Testis (tissue), 3 donors: ENCODE data around the gene ANO4. TPM values are rescaled to one million over a fixed set of nuclear protein-coding genes. Genes with fewer than 3 reads are reported as not detected.
A peak's percentile ranks its signal among the peaks of the same experiment; 100 is the strongest.
"Not testable (repeated sequence)": the region's sequence is repeated elsewhere in the genome, so short reads cannot be mapped to it uniquely, and the experiment has no call there.

Experiments
- DNase-seq: peaks from one replicate; pipeline ENCODE4 v3.0.0-alpha.2; 2019
- H3K27ac ChIP-seq, 2 donors: fragments of 200-600 bp; sonication (generic); one replicate each; pipeline ENCODE4 v1.5.1; 2019
- H3K27me3 ChIP-seq: fragments of 200-600 bp; sonication (generic); one replicate; pipeline ENCODE4 v1.5.1; 2019
- H3K36me3 ChIP-seq: fragments of 200-600 bp; sonication (generic); one replicate; pipeline ENCODE4 v1.5.1; 2017; ENCODE audit warnings: low read depth; ENCODE audit errors: missing control alignments
- H3K4me1 ChIP-seq: fragments of 200-600 bp; sonication (generic); one replicate; pipeline ENCODE4 v1.5.1; 2019
- H3K4me3 ChIP-seq, 2 donors: fragments of 200-600 bp; sonication (generic); one replicate each; pipeline ENCODE4 v1.5.1; 2017 to 2019
- H3K9me3 ChIP-seq: fragments of 200-600 bp; sonication (generic); one replicate; pipeline ENCODE4 v1.5.1; 2017
- CTCF ChIP-seq, 3 experiments: fragments of 450-650 bp in 2 of 3; fragments of 200-600 bp in 1 of 3; sonication (generic) in 1 of 3; IDR thresholded peaks; one replicate each; pipeline ENCODE4 v1.5.1; 2016 to 2019; ENCODE audit warnings: antibody characterized with exemption in 3 of 3, mild to moderate bottlenecking in 2 of 3, moderate library complexity in 1 of 3
- POLR2A ChIP-seq: fragments of 450-650 bp; IDR thresholded peaks from one replicate; pipeline ENCODE4 v1.6.1; 2017; ENCODE audit warnings: antibody characterized with exemption, mild to moderate bottlenecking, moderate library complexity
- WGBS, 2 donors: methylation state at CpG; one replicate each; pipeline ENCODE4 v1.1.5; 2018; 5-methylcytosine and 5-hydroxymethylcytosine counted together
- intact Hi-C: fragments of 100-400 bp; cut with DNase I; formaldehyde crosslinking; loops from one replicate; pipeline ENCODE4 v1.15.1; 2023; ENCODE audit warnings: low total_unique reads
- polyA plus RNA-seq: library from polyadenylated mRNA; stranded (reverse); fragments of 350-450 nt; fragmentation: Illumina TruSeq; extraction: RNeasy Lipid Tissue Mini Kit (QIAGEN cat#74804); gene quantifications from one replicate; pipeline ENCODE4 v1.2.3, GENCODE V29; 2014; ENCODE audit warnings: low read depth, low replicate concordance; ENCODE audit not compliant: insufficient read depth
- total RNA-seq, 2 donors: library from RNA; depleted of rRNA; stranded (reverse); fragments of >200 nt; gene quantifications; one replicate each; pipeline ENCODE4 v1.2.3, GENCODE V29; 2016

ANO4 gene
- total and polyA plus RNA-seq, 3 donors from 2014 or later, result 2.4 to 13.0 (median 9.5) TPM

DNA sequence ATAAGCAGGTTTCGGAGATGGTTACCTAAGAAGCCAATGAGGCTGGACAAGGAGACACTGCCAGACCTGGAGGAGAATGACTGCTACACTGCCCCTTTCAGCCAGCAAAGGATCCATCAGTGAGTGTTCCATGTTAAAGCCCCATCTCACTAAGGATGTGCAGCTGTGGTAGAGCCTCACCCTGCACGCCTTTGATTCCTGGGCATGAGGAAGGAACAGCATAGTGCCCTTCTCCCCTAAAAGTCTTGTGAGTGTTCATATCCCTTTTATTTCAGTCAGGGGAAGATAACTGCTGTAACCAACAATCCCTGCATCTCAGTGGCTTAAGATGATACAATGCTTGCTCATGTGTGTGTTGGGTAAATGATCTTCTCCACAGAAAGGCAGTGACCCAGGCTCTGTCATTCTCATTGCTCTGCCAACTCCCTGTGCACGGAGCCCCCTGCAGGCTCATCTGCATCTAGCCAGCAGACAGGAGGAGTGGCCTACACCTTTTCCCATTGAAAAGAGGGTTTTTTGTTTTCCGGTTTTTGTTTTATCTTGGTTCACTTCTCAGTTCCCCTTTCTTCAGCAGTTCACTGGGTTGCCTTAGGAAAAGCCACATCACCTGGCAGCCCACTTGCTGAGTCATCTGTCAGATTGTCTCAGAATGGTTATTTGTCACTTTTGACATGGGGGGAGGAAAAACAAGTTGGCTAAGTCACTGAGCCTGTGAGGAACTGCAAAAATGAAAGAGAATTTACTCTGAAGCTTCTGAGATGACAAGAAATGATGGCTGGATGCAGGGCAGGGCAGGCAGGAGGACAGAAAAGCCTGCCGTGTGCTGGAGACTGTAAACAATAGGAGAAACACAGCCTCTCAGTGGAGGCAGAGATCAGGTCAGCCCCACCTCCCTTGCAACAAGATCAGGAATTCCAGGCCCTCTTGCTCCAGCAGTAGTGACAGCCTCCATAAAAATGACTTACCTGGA is 193.3 kb downstream of the ANO4 start:
- H3K4me1 ChIP-seq, result peaks cover 9% of the 10 kb centered on the region
- H3K36me3 ChIP-seq, result no peaks in the 10 kb centered on the region
- no peak overlapping the region for H3K4me3 ChIP-seq
- TF ChIP-seq CTCF (IDR thresholded peaks at IDR 0.05) (no peak), POLR2A (no peak)
- no peak overlapping the region for H3K27ac ChIP-seq
- H3K27me3 ChIP-seq, result no peaks in the 10 kb centered on the region
- H3K9me3 ChIP-seq, result no peaks in the 10 kb centered on the region
- intact Hi-C loops, result no loop called here
- 53 to 64% methylated on average over 5 of the region's 5 CpGs for WGBS, 2 donors
- peak; percentile 40 for DNase-seq

DNA sequence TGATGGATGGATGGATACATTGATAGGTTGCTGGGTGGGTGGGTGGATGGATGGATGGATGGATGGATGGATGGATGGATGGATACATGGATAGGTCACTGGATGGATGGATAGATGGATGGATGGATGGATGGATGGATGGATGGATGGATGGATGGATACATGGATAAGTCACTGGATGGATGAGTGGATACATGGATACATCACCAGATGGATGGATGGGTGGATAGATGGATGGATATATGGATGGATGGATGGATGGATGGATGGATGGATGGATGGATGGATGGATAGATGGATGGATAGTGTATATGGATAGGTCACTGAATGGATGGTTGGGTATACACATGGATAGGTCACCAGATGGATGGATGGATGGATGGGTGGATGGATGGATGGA is 194.9 kb downstream of the ANO4 start:
- H3K27me3 ChIP-seq, H3K27ac ChIP-seq, H3K4me3 ChIP-seq, H3K36me3 ChIP-seq, H3K9me3 ChIP-seq, DNase-seq, intact Hi-C loops, H3K4me1 ChIP-seq: not testable (repeated sequence)

DNA sequence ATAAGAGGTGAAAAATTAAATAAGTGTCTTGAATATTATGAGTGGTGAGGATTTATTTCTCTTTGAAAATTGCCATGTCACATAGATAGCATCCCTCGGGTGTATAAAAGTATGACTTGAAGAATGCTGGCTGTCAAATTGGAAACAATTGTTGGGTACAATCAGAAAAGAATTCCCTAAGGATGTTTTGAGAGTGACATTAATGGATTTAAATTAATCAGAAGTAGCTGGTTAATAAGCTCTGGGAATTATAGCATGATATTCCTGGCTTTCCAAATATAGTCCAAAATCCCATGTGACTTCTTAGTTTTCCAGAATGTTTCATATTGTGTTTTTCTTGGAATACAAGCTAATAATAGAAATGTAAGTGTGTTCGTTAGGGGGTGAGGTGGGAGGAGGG is 196.5 kb downstream of the ANO4 start:
- WGBS, 2 donors, result 57 to 60% methylated on average over 2 of the region's 2 CpGs
- no peak for DNase-seq
- intact Hi-C loops, result no loop called here
- peaks cover 9% of the 10 kb centered on the region for H3K4me1 ChIP-seq
- no peak overlapping the region for H3K27ac ChIP-seq
- H3K4me3 ChIP-seq, result no peak overlapping the region
- no peaks in the 10 kb centered on the region for H3K36me3 ChIP-seq
- H3K27me3 ChIP-seq, result no peaks in the 10 kb centered on the region
- TF ChIP-seq CTCF (IDR thresholded peaks at IDR 0.05) (no peak), POLR2A (no peak)
- no peaks in the 10 kb centered on the region for H3K9me3 ChIP-seq

- Histone ChIP-seq H3K4me3 (no peak overlapping the region), H3K27ac (no peak overlapping the region), H3K27me3 (no peaks in the 10 kb centered on the region), H3K9me3 (no peaks in the 10 kb centered on the region), H3K4me1 (peaks cover 9% of the 10 kb centered on the region), H3K36me3 (no peaks in the 10 kb centered on the region)
- WGBS, 2 donors, result 86 to 96% methylated on average over 1 of the region's 1 CpG
- TF ChIP-seq CTCF (IDR thresholded peaks at IDR 0.05) (no peak), POLR2A (no peak)
- no peak for DNase-seq
- intact Hi-C loops, result no loop called here
Measured at GRCh38 chr12:100992194-100992593, 197.6 kb downstream of the ANO4 start.

DNA sequence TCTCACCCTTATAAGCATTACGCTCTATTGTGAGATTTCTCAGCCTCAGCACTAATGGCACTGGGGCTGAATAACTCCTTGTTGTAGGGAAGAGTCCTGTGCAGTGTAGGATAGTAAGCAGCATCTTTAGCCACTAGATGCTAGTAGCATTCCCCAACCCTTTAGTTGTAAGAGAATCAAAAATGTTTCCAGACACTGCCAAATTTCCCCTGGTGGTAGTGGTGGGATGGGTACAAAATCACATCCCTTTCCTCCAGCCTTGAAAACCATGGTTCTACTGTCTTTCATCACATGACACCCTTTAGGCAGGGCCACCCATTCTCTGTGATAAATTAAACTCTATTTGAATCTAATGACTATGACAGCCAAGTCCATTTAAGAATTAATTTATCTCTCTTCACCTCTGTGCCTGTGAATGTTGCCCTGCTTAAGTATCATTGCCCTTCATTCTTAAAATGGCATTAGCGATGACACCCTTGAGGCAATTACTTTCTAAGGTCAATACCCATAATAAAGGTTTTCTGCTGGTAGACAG is 199.4 kb downstream of the ANO4 start:
- Histone ChIP-seq H3K9me3 (no peaks in the 10 kb centered on the region), H3K4me3 (no peak overlapping the region), H3K36me3 (no peaks in the 10 kb centered on the region), H3K27me3 (no peaks in the 10 kb centered on the region), H3K4me1 (no peaks in the 10 kb centered on the region), H3K27ac (no peak overlapping the region)
- TF ChIP-seq CTCF (IDR thresholded peaks at IDR 0.05), result no peak
- TF ChIP-seq POLR2A, result no peak
- 84 to 93% methylated on average over 2 of the region's 2 CpGs for WGBS, 2 donors
- no peak for DNase-seq
- intact Hi-C loops, result no loop called here
